Measurements from ENCODE around the gene SNX25. TPM values are rescaled to one million over a fixed set of nuclear protein-coding genes. Genes with fewer than 3 reads are reported as not detected.

The SNX25 gene
- total RNA-seq, 1 donor from 2014 or later = 74.7 TPM

DNA sequence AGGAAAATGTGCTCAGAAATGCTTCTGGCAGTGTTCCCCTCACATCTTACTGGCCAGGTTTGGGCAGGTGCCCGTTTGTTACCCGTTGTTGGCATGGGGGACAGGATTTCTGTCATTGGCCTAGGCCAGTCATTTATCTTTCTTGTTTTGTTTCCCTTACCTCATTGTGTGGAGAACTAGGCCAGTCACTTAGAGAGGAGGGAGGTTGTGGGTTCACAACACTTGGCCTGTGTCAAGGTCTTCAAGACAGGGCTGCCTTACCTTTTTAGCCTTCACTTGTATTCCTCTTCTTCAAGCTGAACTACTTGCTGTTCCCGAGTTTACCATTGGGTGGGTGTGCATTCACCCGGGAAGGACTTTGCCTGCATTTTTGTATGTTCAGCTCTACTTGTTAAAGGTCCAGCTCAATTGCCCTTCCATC lies 17.7 kb downstream of the SNX25 start:
- no peaks in the 10 kb centered on the region for H3K36me3 ChIP-seq
- no peaks in the 10 kb centered on the region for H3K9me3 ChIP-seq
- no peaks in the 10 kb centered on the region for H3K27me3 ChIP-seq (ENCODE audit: low read depth)
- ATAC-seq (no peak), DNase-seq (no peak)
- peaks cover 5% of the 10 kb centered on the region for H3K4me1 ChIP-seq
- TF ChIP-seq, protein P1, sequence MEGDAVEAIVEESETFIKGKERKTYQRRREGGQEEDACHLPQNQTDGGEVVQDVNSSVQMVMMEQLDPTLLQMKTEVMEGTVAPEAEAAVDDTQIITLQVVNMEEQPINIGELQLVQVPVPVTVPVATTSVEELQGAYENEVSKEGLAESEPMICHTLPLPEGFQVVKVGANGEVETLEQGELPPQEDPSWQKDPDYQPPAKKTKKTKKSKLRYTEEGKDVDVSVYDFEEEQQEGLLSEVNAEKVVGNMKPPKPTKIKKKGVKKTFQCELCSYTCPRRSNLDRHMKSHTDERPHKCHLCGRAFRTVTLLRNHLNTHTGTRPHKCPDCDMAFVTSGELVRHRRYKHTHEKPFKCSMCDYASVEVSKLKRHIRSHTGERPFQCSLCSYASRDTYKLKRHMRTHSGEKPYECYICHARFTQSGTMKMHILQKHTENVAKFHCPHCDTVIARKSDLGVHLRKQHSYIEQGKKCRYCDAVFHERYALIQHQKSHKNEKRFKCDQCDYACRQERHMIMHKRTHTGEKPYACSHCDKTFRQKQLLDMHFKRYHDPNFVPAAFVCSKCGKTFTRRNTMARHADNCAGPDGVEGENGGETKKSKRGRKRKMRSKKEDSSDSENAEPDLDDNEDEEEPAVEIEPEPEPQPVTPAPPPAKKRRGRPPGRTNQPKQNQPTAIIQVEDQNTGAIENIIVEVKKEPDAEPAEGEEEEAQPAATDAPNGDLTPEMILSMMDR (IDR thresholded peaks at IDR 0.05) = no peak
- intact Hi-C loops (cut with DNase I) = no loop called here
- H3K27ac ChIP-seq = no peak overlapping the region
- no peak overlapping the region for H3K4me3 ChIP-seq

GRCh38 chr4:185227713-185228278 lies 18.4 kb downstream of the SNX25 start:
- H3K4me1 ChIP-seq = peaks cover 5% of the 10 kb centered on the region
- H3K27ac ChIP-seq = no peak overlapping the region
- intact Hi-C loops (cut with DNase I) = no loop called here
- no peaks in the 10 kb centered on the region for H3K9me3 ChIP-seq
- H3K4me3 ChIP-seq = no peak overlapping the region
- DNase-seq = no peak
- TF ChIP-seq, protein P1 (IDR thresholded peaks at IDR 0.05) = no peak
- ATAC-seq = peak in 1 of 2 donors; percentile 19
- H3K36me3 ChIP-seq = no peaks in the 10 kb centered on the region
- H3K27me3 ChIP-seq (ENCODE audit: low read depth) = no peaks in the 10 kb centered on the region

DNA sequence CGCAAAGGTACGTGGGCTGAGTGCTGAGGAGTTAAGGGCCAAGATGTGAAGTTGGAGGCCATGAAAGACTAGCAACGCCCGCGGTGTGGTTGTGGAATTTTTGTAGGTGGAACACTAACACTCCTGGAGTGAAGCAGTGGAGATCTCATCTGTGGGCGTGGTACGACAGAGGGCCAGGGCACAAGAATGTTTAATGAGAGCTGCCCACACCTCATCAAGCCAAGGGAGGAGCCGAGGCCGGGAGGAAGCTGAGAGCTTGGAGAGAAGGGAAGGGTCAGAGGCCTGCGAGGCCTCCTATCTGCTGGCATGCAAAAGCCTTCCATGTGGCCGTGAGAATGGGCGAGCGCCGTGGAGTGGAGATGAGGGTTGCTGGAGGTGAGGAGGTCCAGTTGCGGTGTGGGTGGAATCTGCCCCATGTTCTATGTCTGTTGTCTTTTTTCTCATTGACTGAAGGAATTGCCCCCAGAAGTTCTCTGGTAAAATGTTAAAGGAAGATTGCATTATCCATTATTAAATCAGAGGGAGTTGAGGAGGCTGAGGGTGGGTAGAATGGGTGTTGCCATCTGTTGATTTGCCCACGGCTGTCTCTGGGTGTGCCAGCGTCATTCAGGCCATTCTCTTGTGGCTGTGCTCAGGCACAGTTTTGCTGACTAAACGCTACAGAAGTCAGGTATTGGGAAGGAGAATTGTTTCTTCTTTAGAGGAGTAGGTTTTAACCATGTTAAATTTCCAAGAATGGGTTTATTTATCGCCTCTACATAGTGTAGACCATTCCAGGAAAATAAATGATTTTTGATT lies 19.8 kb downstream of the SNX25 start:
- Histone ChIP-seq H3K27me3 (ENCODE audit: low read depth) (no peaks in the 10 kb centered on the region), H3K36me3 (no peaks in the 10 kb centered on the region), H3K27ac (no peak overlapping the region), H3K4me1 (peaks cover 5% of the 10 kb centered on the region), H3K4me3 (no peak overlapping the region), H3K9me3 (no peaks in the 10 kb centered on the region)
- intact Hi-C loops (cut with DNase I) = no loop called here
- TF ChIP-seq, protein P1 (IDR thresholded peaks at IDR 0.05) = no peak
- peak; percentile 72 for DNase-seq
- ATAC-seq = peak; percentile 89 to 94

DNA sequence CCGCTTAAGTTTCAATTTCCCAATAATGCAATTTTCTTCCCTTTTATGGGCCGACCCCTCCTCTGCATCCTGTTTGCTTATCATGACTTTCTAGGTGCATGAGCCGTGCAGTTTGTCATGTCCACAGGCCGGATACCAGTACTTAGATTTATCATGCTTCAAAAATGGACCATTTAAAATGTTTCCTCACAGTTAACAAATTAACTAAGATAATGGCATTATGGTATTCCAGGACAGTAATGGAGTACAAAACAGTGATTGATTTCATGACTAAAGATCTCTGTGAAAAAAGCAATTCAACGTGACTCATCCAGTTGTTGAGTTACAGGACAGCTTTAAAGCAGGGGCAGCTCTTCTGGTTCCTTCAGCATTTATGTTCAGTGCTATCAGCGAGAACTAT lies 23.0 kb downstream of the SNX25 start:
- H3K27ac ChIP-seq = no peak overlapping the region
- H3K4me1 ChIP-seq = no peaks in the 10 kb centered on the region
- intact Hi-C loops (cut with DNase I) = no loop called here
- TF ChIP-seq, protein P1 (IDR thresholded peaks at IDR 0.05) = no peak
- no peak overlapping the region for H3K4me3 ChIP-seq
- no peaks in the 10 kb centered on the region for H3K9me3 ChIP-seq
- no peak for ATAC-seq
- no peak for DNase-seq
- H3K27me3 ChIP-seq (ENCODE audit: low read depth) = no peaks in the 10 kb centered on the region
- no peaks in the 10 kb centered on the region for H3K36me3 ChIP-seq

- DNase-seq (no peak), ATAC-seq (no peak)
- H3K27ac ChIP-seq = peak overlapping the region; percentile 0
- intact Hi-C loops (cut with DNase I) = no loop called here
- H3K27me3 ChIP-seq (ENCODE audit: low read depth) = no peaks in the 10 kb centered on the region
- no peaks in the 10 kb centered on the region for H3K9me3 ChIP-seq
- H3K4me3 ChIP-seq = no peak overlapping the region
- no peaks in the 10 kb centered on the region for H3K4me1 ChIP-seq
- no peaks in the 10 kb centered on the region for H3K36me3 ChIP-seq
- TF ChIP-seq, protein P1 (IDR thresholded peaks at IDR 0.05) = no peak
Observed at GRCh38 chr4:185235119-185235842, 25.9 kb downstream of the SNX25 start.

All from lower lobe of right lung (tissue), 2 donors.